ENCODE results near the gene EFCAB8.
"Not testable (repeated sequence)": the region's sequence is repeated elsewhere in the genome, so short reads cannot be mapped to it uniquely, and the experiment has no call there.

The EFCAB8 gene

GRCh38 chr20:32960849-32961731 is 102.4 kb downstream of the EFCAB8 start:
- no peak for DNase-seq

- no peak for DNase-seq
Measured at GRCh38 chr20:32962053-32962452, 103.3 kb downstream of the EFCAB8 start.

- not testable (repeated sequence) for DNase-seq
Measured at GRCh38 chr20:32962646-32963045, 103.9 kb downstream of the EFCAB8 start.

GRCh38 chr20:32963176-32963575 is 104.5 kb downstream of the EFCAB8 start:
- no peak for DNase-seq

GRCh38 chr20:32964575-32964974 is 105.9 kb downstream of the EFCAB8 start:
- DNase-seq, result no peak

GRCh38 chr20:32965115-32965514 is 106.4 kb downstream of the EFCAB8 start:
- DNase-seq, result no peak

- no peak for DNase-seq
Measured at GRCh38 chr20:32965581-32966373, 107.1 kb downstream of the EFCAB8 start.

- DNase-seq, result no peak
Measured at GRCh38 chr20:32966382-32966781, 107.7 kb downstream of the EFCAB8 start.

- no peak for DNase-seq
Measured at GRCh38 chr20:32966881-32967781, 108.4 kb downstream of the EFCAB8 start.

GRCh38 chr20:32967961-32968457 is 109.3 kb downstream of the EFCAB8 start:
- DNase-seq, result no peak

- DNase-seq, result no peak
Measured at GRCh38 chr20:32968478-32969241, 109.9 kb downstream of the EFCAB8 start.

- DNase-seq, result no peak
Measured at GRCh38 chr20:32969356-32970114, 110.8 kb downstream of the EFCAB8 start.

GRCh38 chr20:32970115-32970972 is 111.6 kb downstream of the EFCAB8 start:
- no peak for DNase-seq

GRCh38 chr20:32970973-32971300 is 112.2 kb downstream of the EFCAB8 start:
- no peak for DNase-seq

- no peak for DNase-seq
Measured at GRCh38 chr20:32971703-32972161, 113.0 kb downstream of the EFCAB8 start.

- no peak for DNase-seq
Measured at GRCh38 chr20:32972181-32973076, 113.7 kb downstream of the EFCAB8 start.

- DNase-seq, result no peak
Measured at GRCh38 chr20:32973077-32973717, 114.5 kb downstream of the EFCAB8 start.

Data from NCI-H1105 (cell line).